Astrocyte of the spinal cord (primary cell): Measurements from ENCODE around the gene CSK.

Experiments used
- DNase-seq: peaks from one replicate; pipeline ENCODE4 v3.0.0; 2011; ENCODE audit warnings: low read depth, low spot score
- H3K4me3 ChIP-seq: 2 replicates; pipeline ENCODE4 v1.5.1; 2011; ENCODE audit warnings: low read depth, mild to moderate bottlenecking, low read length, moderate library complexity
- in situ Hi-C: cut with HindIII; loops from 2 replicates; pipeline ENCODE4 v1.10.0; 2017; ENCODE audit warnings: low sequenced_read_pairs
- TF ChIP-seq, protein P1 (sequence below): IDR thresholded peaks from 2 replicates; pipeline ENCODE4 v1.5.1; 2012; ENCODE audit warnings: low read depth, mild to moderate bottlenecking, low read length, inconsistent platforms

CSK gene

DNA sequence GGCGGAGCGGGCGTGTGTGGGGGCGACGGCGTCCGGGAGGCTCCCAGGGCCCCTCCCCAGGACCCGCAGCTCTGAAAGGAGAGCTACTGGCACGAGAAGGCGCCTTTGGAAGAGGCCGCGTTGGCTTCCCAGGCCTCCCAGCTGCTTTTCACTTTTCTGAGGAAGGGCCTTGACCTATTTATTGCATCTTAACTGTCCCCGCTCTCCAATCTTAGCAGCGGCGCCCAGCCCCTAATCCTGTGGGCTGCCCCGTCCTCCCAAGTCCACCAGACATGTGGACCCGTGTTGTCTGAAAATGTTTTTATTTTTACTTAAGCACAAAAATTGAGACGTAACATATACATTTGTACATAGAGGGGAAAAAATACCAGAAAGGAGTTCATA lies 61.6 kb downstream of the CSK start:
- in situ Hi-C loops: no loop called here
- peak overlapping the region; percentile 88 for H3K4me3 ChIP-seq
- TF ChIP-seq, protein P1, sequence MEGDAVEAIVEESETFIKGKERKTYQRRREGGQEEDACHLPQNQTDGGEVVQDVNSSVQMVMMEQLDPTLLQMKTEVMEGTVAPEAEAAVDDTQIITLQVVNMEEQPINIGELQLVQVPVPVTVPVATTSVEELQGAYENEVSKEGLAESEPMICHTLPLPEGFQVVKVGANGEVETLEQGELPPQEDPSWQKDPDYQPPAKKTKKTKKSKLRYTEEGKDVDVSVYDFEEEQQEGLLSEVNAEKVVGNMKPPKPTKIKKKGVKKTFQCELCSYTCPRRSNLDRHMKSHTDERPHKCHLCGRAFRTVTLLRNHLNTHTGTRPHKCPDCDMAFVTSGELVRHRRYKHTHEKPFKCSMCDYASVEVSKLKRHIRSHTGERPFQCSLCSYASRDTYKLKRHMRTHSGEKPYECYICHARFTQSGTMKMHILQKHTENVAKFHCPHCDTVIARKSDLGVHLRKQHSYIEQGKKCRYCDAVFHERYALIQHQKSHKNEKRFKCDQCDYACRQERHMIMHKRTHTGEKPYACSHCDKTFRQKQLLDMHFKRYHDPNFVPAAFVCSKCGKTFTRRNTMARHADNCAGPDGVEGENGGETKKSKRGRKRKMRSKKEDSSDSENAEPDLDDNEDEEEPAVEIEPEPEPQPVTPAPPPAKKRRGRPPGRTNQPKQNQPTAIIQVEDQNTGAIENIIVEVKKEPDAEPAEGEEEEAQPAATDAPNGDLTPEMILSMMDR: no peak
- no peak for DNase-seq

DNA sequence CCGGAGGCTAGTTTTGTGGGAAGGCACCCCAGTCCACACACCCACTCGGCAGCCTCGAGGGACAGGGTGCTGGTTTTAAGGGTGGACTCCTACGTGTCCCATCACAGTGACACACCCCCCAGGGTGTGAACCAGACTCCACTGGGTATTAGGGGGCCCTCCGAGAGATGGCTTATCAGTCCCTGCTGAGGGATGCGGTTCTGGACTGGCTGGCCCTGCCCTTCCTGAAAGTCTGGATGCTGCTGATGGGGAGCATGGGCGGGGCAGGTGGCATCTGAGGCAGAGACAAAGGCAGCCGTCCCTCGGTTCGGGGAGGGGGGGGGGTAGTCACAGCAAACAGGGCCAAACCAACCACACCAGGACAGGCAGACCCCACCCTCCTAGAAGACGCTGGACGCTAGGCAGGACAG lies 62.0 kb downstream of the CSK start:
- TF ChIP-seq, protein P1: no peak
- no peak for DNase-seq
- in situ Hi-C loops: no loop called here
- H3K4me3 ChIP-seq: no peak overlapping the region

DNA sequence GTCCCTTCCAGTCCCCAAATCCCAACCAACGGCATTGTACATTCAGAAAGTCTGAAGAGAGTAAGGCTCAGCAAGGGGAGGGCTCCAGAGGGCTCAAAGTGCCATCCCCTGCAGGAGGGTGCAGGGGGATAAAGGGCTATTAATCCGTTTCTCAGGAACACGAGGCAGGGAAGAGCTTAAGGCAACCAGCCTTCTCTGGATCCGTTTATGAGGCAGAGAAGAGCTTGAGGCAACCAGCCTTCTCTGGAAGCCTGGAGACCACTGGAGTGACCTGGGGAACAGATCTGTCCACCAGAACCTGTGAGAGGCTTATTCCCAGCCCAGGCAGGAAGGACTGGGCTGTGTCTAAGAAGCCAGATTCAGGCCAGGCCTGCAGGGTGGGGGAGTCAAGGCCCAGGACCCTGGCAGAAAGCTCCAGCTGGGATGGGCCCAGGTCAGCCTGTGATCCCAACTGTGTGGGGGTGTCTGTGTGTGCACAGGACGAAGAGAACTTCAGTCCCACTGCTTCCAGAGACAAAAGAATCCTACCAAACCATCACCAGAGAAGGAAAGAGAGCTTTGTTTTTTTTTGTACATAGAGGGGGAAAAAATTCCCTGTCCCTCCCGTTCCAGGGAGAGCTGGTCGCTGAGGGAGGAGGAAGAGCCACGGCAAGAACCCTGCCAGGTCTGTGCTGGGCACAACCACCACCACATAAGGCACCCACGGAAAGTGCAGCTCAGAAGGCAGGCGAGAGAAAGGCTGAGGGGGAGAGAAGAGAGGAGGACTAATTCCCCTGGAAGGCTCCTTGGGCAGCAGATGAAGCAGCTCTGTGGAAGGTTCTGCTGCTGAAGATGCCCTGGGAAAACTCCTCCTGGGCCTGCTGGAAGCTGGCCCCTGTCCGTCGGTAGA lies 62.7 kb downstream of the CSK start:
- no peak for DNase-seq
- H3K4me3 ChIP-seq: no peak overlapping the region
- TF ChIP-seq, protein P1: no peak
- in situ Hi-C loops: no loop called here

DNA sequence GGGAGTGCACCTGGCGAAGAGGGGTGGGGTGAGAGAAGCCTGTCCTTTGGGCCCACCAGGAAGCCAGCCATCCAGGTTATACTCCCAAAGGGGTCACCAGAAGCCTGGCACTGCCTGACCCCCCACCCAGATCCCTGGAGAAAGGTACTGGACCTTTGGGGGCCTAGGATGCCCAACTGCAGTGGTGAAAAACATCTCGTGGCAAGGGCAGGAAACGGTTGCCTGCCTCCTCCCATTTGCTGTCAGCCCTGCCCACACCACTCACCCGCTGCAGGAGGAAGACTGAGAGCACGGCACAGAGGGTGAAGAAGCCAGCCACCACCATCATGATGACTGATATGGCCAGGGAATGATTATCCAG lies 63.3 kb downstream of the CSK start:
- TF ChIP-seq, protein P1: no peak
- no peak overlapping the region for H3K4me3 ChIP-seq
- no peak for DNase-seq
- in situ Hi-C loops: no loop called here

DNA sequence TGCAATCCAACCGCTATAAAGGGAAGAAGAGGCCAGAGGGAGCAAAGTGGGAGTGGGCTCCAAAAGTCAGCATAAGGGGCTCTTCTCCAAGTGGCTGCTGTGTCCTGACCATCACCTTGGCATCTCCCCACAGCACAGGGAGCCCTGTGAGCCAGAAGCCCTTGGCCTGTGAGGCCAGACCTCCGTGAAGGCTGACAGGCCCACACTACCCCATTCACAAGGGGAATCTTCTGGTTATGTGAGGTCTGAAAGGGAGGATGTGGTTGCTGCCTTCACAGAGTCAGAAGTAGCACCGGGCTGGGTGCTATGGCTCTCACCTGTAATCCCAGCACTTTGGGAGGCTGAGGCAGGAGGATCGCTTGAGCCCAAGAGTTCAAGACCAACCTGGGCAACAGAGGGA lies 63.7 kb downstream of the CSK start:
- no peak overlapping the region for H3K4me3 ChIP-seq
- no peak for DNase-seq
- in situ Hi-C loops: no loop called here
- TF ChIP-seq, protein P1: no peak

DNA sequence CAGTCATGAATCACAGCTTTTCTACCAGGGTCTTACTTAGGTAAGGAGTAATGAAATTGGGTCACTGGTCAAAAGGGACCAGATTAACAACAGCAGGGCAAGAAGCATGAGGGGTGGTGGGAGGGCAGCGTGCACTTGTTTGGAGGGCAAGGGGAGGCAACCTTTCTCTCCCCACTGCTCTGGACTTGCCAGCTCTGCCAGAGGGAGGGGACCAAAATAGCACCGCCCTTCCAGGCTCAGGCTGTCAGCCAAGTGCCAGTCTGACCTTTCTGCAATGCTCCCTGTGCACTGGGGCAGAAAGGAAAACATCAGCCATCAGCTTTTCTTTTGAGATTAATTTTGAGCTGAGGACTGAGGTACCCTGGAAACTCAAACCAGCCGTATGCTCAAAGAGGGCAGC lies 65.6 kb downstream of the CSK start:
- TF ChIP-seq, protein P1: no peak
- no peak overlapping the region for H3K4me3 ChIP-seq
- in situ Hi-C loops: no loop called here
- no peak for DNase-seq

DNA sequence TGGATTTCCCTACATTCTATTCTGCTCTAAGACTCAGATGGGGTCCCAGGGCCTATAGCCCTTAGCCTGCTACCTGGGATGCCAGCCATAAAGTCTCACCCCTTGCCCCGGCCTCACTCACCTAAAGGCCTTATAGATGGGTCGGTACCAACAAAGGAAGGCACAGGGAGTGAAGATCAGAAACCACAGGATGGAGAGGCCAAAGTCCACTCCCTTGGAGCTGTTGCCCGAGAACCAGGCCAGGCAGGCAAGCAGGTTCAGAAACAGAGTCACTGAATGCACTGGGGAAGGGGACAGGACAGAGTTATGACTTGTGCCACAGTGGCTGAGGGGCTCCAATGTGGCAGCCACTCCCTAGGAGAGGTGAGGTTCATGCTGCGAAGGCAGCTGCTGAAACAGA lies 68.5 kb downstream of the CSK start:
- no peak for DNase-seq
- TF ChIP-seq, protein P1: no peak
- no peak overlapping the region for H3K4me3 ChIP-seq
- in situ Hi-C loops: no loop called here
